ENCODE measurements around the gene PRKCE.

PRKCE gene

GRCh38 chr2:46142546-46143428 lies 491.3 kb downstream of the PRKCE start:
- no peak for DNase-seq

GRCh38 chr2:46143429-46144132 lies 492.1 kb downstream of the PRKCE start:
- DNase-seq = no peak

GRCh38 chr2:46144133-46144800 lies 492.8 kb downstream of the PRKCE start:
- peak; percentile 2 for DNase-seq

GRCh38 chr2:46145017-46145416 lies 493.5 kb downstream of the PRKCE start:
- DNase-seq = no peak

- DNase-seq = no peak
These were observed 494.4 kb downstream of the PRKCE start for GRCh38 chr2:46145840-46146239.

GRCh38 chr2:46146866-46147502 lies 495.5 kb downstream of the PRKCE start:
- no peak for DNase-seq

GRCh38 chr2:46147626-46148368 lies 496.3 kb downstream of the PRKCE start:
- no peak for DNase-seq

GRCh38 chr2:46148369-46148736 lies 496.9 kb downstream of the PRKCE start:
- no peak for DNase-seq

GRCh38 chr2:46150445-46150955 lies 499.0 kb downstream of the PRKCE start:
- no peak for DNase-seq

GRCh38 chr2:46151577-46151976 lies 500.1 kb downstream of the PRKCE start:
- no peak for DNase-seq

GRCh38 chr2:46153996-46154753 lies 502.7 kb downstream of the PRKCE start:
- DNase-seq = no peak

GRCh38 chr2:46157072-46157965 lies 505.8 kb downstream of the PRKCE start:
- DNase-seq = no peak

GRCh38 chr2:46157966-46158310 lies 506.5 kb downstream of the PRKCE start:
- no peak for DNase-seq

GRCh38 chr2:46158661-46159060 lies 507.2 kb downstream of the PRKCE start:
- no peak for DNase-seq

- no peak for DNase-seq
These were observed 508.9 kb downstream of the PRKCE start for GRCh38 chr2:46160326-46160725.

GRCh38 chr2:46161315-46161714 lies 509.8 kb downstream of the PRKCE start:
- DNase-seq = no peak

- no peak for DNase-seq
These were observed 510.4 kb downstream of the PRKCE start for GRCh38 chr2:46161911-46162310.

- no peak for DNase-seq
These were observed 511.0 kb downstream of the PRKCE start for GRCh38 chr2:46162329-46163097.

GRCh38 chr2:46163098-46163430 lies 511.6 kb downstream of the PRKCE start:
- no peak for DNase-seq
